GM19043 (cell line): ENCODE measurements around the gene IFNA7.
A peak's percentile ranks its signal among the peaks of the same experiment; 100 is the strongest.
"Not testable (repeated sequence)": the region's sequence is repeated elsewhere in the genome, so short reads cannot be mapped to it uniquely, and the experiment has no call there.

ENCODE experiments used
- ATAC-seq: cut with Tn5 transposase; IDR thresholded peaks from one replicate; pipeline ENCODE4 v1.9.1; 2021; ENCODE audit warnings: low read depth; ENCODE audit not compliant: unreplicated experiment

The IFNA7 gene

DNA sequence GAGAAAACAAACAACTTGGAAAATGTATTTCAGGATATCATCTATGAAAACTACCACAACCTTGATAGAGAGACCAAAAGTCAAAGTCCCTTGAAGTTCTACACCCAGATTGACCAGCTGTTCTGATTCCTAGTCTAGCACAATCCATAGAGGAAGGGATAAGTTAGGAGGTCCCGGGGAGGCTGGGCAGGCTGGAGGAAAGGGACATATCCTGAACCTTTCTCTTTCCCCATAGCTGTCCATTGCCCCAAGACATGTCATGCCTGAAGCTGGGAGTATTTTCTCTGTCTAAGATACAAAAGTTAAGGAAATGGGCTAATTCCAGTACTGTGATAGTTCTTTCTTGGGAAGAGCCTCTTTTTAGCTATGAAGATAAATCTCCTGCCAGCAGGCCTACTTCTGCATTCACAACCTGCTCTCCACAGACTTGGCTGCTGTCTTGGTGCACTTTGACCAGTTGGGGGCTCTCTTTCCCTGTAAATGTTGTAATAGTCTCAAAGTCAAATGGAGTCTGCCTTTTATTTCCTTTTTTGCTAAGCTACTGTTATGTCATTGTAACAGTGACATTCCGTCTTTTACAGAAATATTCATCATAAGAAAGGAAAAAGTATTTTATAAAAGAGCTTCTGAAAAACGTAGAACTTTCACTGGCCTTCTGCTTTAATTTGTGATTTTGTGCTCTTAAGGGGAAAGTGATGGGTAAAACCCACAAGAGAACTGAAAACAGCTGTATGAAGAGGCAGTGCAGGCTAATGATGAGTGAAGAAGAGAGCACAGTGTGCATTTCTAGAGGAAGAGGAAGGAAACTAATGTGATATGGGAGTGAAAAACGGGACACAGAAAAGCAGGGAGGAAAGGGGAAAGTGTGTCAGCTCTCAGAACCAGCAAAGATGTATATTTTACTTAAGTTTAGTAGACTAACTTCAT, 18.9 kb downstream of the IFNA7 start:
- peak; percentile 88 for ATAC-seq

DNA sequence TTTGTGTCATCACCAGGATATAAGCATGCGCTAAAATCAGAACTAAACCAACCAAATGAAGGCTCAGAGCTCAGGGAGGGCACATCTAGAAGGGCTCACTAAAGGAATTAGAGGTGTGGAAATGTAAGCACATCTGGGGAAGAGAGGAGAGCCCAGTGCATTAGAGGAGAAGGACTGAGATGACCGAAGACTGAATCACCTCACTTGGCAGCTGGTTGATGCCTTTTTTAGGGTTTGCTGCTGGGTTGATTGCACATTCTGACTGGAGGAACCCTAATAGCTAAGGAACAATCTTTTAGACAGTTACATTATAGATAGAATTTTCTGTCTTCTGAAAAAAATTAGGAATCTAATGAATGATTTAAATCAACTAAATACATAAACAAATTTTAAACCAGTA, 27.3 kb downstream of the IFNA7 start:
- no peak for ATAC-seq

DNA sequence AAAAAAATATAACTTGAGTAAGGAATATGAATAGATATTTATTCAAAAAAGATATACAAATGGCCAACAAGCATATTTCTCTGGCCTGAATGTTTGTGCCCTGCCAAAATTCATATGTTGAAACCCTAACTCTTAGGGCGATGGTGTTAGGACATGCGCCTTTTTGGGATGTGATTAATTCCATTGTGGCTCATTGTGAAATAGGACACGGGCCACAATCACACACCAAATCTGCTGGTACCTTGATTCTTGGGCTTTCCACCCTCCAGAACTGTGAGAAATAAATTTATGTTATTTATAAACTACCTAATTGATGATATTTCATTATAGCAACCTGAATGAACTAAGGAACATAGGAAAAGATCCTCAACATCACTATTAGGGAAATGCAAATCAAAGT, 29.8 kb downstream of the IFNA7 start:
- no peak for ATAC-seq

DNA sequence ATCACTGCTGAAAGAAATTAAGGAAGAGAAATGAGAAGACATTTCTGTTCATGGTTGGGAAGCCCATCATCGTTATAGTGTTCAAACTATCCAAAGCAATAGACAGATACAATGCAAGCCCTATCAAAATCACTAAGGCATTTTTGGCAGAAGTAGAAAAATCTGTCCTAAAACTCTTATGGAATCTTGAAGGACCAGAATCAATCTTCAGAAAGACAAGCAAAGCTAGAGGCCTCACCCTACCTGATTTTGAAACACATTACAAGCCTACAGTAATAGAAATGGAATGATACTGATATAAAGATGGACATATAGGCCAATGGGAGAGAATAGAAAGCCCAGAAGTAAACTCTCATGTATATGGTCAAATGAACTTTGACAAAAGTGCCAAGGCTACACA, 30.7 kb downstream of the IFNA7 start:
- no peak for ATAC-seq

GRCh38 chr9:21166560-21166959, 35.4 kb downstream of the IFNA7 start, which contains the start of gene IFNA21:
Gene IFNA21, minus strand, starts transcription at chr9:21166660. Its CDS starts 48 bp downstream, at chr9:21166612.
- ATAC-seq, result not testable (repeated sequence)

DNA sequence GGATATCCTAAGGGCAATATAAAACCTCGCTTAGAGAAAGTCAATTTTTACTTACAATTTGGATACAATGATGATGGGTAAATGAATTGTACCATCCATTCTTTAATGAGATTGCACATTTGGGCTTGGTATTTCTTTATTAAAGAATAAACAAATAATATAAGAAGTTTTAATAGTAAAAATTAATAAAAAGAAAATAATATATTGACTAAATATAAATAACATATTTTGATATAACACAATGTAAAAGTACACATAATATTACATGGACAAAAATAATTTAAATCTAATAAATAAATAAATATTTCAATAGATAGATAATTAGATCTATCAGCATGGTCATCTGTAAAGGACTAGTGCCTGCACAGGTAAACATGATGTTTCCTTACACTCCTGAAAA, 36.5 kb downstream of the IFNA7 start:
- no peak for ATAC-seq

DNA sequence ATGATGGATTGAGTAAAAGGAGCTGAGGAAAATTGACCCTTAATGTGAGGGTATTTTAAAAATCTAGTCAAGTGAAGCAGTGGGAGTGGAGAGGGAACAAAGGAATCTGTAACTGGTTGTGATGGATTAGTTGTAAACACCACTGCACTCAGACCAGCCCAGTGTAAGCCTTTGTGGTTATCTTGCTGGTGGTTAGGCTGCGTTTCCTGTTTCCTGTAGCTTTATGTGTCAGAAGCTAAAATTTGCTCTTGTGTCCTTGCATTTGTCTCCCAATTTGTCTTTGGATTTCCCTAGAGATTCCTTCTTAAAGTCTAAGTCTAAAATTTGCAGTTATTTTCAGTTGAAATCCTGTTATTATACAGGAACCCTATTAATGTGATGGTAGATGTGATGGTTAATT, 41.8 kb downstream of the IFNA7 start:
- peak; percentile 97 for ATAC-seq

DNA sequence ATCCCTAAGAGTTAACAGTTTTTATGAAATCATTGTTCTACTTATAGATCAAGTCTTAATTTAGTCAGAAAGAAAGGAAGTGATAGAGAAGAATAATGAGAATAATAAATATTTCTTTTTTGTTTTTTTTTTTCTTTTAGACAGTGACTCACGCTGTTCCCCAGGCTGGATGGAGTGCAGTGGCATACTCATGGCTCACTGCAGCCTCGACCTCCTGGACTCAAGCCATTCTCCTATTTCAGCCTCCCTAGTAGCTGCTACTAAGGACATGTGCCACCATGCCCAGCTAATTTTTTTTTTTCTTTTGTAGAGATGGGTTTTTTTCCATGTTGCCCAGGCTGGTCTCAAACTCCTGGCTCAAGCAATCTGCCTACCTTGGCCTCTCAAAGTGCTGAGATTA, 46.5 kb downstream of the IFNA7 start:
- no peak for ATAC-seq

DNA sequence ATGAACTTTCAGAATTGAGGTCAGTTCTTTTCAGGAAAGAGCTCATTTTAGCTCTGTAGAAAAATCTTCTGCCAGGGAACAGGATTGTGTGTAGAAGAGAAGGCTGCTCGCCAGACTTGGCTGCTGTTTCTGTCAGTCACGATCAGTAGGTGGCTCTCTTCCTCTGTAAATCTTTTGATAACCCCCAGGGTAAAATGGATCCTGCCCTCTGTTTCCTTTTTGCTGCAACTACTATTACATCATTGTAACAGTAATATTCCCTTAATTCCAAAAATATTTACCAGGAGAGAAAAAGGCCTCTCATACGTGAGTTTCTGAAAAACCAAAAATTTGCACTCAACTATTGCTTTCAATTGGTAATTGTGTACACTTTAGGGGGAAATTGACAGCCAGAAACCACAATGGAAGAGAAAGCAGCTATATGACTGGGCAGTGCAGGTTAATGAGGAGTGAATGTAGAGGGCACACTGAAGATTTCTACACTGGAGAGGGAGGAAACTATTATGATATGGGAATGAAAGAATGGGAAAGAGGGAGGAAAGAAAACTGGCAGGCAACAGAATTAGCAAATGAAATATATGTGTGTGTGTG, 47.9 kb downstream of the IFNA7 start:
- ATAC-seq, result peak; percentile 88

- peak; percentile 22 for ATAC-seq
Measured at GRCh38 chr9:21153336-21154017, 48.5 kb downstream of the IFNA7 start.
